ENCODE results near the gene TTBK2. TPM values are rescaled to one million over a fixed set of nuclear protein-coding genes. Genes with fewer than 3 reads are reported as not detected.
A peak's percentile ranks its signal among the peaks of the same experiment; 100 is the strongest.

The TTBK2 gene
- total RNA-seq, 1 experiment from 2014 or later, result 10.6 TPM

DNA sequence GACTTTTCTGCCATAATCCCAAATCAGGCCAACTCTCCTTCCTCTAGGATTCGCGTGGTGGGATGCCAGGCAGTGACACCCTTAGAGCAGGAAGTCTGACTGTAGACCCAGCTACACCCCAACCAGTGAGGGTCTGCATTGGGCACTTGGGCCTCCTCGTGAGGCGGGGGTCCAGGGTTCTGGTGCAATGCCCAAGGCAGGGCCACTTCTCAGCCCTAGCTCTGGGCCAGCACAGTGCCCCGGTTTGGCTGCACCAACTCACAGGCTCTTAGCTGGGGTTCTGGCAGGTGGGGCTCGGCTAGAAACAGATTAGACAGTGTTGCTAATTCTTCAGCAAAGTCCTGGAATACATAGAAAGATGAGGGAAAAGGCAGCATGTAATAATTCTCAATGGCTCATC is 196.3 kb downstream of the TTBK2 start:
- no peak overlapping the region for H3K4me3 ChIP-seq (replicated peaks in 1 of 2; ENCODE audit: low read depth in 1 of 2, low read length in 2 of 2)

DNA sequence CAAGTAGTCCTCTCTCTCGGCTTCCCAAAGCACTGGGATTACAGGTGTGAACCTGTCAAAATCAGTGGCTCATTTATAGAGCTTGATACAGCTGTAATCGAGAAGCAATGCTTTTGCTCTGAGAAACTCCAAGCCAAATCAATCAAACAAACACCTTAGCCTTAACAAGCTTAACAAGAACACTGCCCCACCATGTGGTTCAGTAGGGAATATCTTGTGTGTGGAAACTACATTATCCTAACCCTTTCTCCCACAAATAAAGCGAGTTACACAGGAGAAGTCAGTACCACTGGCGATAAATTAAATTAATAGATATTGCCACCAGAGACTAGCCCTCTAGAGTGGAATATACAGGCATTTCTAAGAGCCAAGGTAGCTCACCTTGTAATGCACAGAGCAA is 197.5 kb downstream of the TTBK2 start:
- Histone ChIP-seq H3K4me3 (replicated peaks in 1 of 2; ENCODE audit: low read depth in 1 of 2, low read length in 2 of 2) (no peak overlapping the region), H3K4me2 (ENCODE audit: low read length) (no peak overlapping the region), H3K27me3 (ENCODE audit: insufficient read depth, low read length) (no peaks in the 10 kb centered on the region), H3K9me3 (ENCODE audit: control insufficient read depth in 1 of 2, insufficient read depth in 1 of 2, low read depth in 1 of 2, low read length in 2 of 2) (no peaks in the 10 kb centered on the region), H2AFZ (ENCODE audit: low read depth, low read length, poor library complexity, severe bottlenecking) (no peak overlapping the region), H3K9me2 (ENCODE audit: insufficient read depth) (no peaks in the 10 kb centered on the region), H3K27ac (ENCODE audit: low read depth, low read length) (no peak overlapping the region), H3K4me1 (ENCODE audit: control insufficient read depth in 1 of 2, insufficient read depth in 2 of 2, low read length in 2 of 2) (no peaks in the 10 kb centered on the region), H3K79me2 (ENCODE audit: insufficient read depth, low read length) (no peaks in the 10 kb centered on the region), H3K9ac (ENCODE audit: low read length) (no peak overlapping the region), H4K20me1 (ENCODE audit: insufficient read depth) (no peaks in the 10 kb centered on the region), H3K36me3 (ENCODE audit: control insufficient read depth in 1 of 2, insufficient read depth in 2 of 2, low read length in 2 of 2) (peaks cover 12 to 18% of the 10 kb centered on the region in 2 experiments; a peak in 3 of 4 replicates)
- ChIA-PET POLR2A (no interaction called here), RAD21 (ENCODE audit: low non-redundant PET in 1 of 2, low total read pairs in 2 of 2, uncharacterized antibody in 2 of 2, unreplicated experiment in 2 of 2) (no interaction called here), CTCF (interaction anchor here (0.6 to 1.5 kb wide), 4 partner anchors 9 to 204 kb away, joined by 3 to 4 read pairs (median 3); no protein-coding TSS in a partner anchor)
- DNase-seq (ENCODE audit: low read depth, low spot score) (no peak), ATAC-seq (no peak)
- intact Hi-C loops (cut with micrococcal nuclease), result no loop called here
- TF ChIP-seq, protein P1, sequence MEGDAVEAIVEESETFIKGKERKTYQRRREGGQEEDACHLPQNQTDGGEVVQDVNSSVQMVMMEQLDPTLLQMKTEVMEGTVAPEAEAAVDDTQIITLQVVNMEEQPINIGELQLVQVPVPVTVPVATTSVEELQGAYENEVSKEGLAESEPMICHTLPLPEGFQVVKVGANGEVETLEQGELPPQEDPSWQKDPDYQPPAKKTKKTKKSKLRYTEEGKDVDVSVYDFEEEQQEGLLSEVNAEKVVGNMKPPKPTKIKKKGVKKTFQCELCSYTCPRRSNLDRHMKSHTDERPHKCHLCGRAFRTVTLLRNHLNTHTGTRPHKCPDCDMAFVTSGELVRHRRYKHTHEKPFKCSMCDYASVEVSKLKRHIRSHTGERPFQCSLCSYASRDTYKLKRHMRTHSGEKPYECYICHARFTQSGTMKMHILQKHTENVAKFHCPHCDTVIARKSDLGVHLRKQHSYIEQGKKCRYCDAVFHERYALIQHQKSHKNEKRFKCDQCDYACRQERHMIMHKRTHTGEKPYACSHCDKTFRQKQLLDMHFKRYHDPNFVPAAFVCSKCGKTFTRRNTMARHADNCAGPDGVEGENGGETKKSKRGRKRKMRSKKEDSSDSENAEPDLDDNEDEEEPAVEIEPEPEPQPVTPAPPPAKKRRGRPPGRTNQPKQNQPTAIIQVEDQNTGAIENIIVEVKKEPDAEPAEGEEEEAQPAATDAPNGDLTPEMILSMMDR (IDR thresholded peaks at IDR 0.05 in 2 of 3, conservative IDR thresholded peaks at IDR 0.05 in 1 of 3; ENCODE audit: borderline replicate concordance in 1 of 3, insufficient read depth in 1 of 3, low read depth in 2 of 3, low read length in 2 of 3), result peak in 2 of 3 experiments; percentile 13 to 34; a peak in 2 of 6 replicates
- no peak for TF ChIP-seq POLR2AphosphoS5 (IDR thresholded peaks at IDR 0.05; ENCODE audit: low read depth, low read length)
- no TSS peak for BruUV-seq (replicated peaks)

More for the DNA sequence above, 196.3 kb downstream of the TTBK2 start:
- Histone ChIP-seq H3K4me1 (ENCODE audit: control insufficient read depth in 1 of 2, insufficient read depth in 2 of 2, low read length in 2 of 2) (no peaks in the 10 kb centered on the region), H3K27me3 (ENCODE audit: insufficient read depth, low read length) (no peaks in the 10 kb centered on the region), H3K4me2 (ENCODE audit: low read length) (no peak overlapping the region), H4K20me1 (ENCODE audit: insufficient read depth) (no peaks in the 10 kb centered on the region), H3K36me3 (ENCODE audit: control insufficient read depth in 1 of 2, insufficient read depth in 2 of 2, low read length in 2 of 2) (peaks cover 12 to 20% of the 10 kb centered on the region in 2 experiments; a peak in 3 of 4 replicates), H3K79me2 (ENCODE audit: insufficient read depth, low read length) (no peaks in the 10 kb centered on the region), H2AFZ (ENCODE audit: low read depth, low read length, poor library complexity, severe bottlenecking) (no peak overlapping the region), H3K9me2 (ENCODE audit: insufficient read depth) (no peaks in the 10 kb centered on the region), H3K27ac (ENCODE audit: low read depth, low read length) (no peak overlapping the region), H3K9me3 (ENCODE audit: control insufficient read depth in 1 of 2, insufficient read depth in 1 of 2, low read depth in 1 of 2, low read length in 2 of 2) (no peaks in the 10 kb centered on the region), H3K9ac (ENCODE audit: low read length) (no peak overlapping the region)
- TF ChIP-seq RAD21 (IDR thresholded peaks at IDR 0.05; ENCODE audit: low read depth) (no peak), ELF1 (IDR thresholded peaks at IDR 0.05; ENCODE audit: borderline replicate concordance, low read depth) (no peak)
- TF ChIP-seq, protein P2, sequence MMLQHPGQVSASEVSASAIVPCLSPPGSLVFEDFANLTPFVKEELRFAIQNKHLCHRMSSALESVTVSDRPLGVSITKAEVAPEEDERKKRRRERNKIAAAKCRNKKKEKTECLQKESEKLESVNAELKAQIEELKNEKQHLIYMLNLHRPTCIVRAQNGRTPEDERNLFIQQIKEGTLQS (IDR thresholded peaks at IDR 0.05), result no peak
- ChIA-PET POLR2A (no interaction called here), CTCF (no interaction called here), RAD21 (ENCODE audit: low non-redundant PET in 1 of 2, low total read pairs in 2 of 2, uncharacterized antibody in 2 of 2, unreplicated experiment in 2 of 2) (no interaction called here)
- intact Hi-C loops (cut with micrococcal nuclease), result no loop called here
- BruUV-seq (replicated peaks), result no TSS peak
- ATAC-seq (no peak), DNase-seq (ENCODE audit: low read depth, low spot score) (no peak)
